ENCODE measurements around the gene PHLDB1. TPM values are rescaled to one million over a fixed set of nuclear protein-coding genes. Genes with fewer than 3 reads are reported as not detected.

PHLDB1 gene
- polyA plus RNA-seq, 3 donors = 0.17 TPM; not detected in 2

DNA sequence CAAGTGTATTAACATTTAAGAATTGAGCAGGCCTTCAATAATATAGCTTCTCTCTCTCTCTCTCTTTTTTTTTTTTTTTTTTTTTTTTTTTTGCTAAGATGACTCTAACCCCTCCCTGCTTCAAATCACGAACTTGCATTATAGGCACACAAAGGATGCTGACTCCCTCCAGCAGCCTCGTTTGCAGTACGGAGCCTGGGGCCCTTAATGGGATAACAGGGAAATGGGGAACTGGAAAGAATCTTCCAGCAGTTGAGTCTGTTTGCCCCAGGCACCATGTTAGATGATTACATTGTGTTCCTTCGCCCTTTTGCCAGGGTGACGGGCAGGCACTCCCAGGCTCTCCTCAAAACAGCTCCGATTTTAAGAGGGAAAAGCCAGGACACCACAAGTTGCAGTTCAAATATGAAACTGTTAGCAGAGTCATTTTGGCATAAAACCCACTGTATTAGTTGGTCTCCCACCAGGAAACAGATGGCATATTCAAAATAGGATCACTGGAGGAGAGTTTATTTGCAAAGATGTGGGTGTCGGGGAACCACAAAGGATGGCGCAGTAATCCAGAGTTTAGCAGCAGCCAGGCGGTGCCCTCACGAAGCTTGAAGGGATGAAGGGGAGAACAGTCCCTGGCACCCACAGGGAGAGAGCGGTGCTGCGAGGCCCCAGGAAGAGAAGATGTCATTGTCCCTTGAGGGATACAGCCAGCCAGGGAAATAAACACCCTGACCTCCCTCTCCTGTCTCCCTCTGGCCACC lies 98.6 kb downstream of the PHLDB1 start:
- 17% methylated on average over 7 of the region's 12 CpGs for WGBS (ENCODE audit: insufficient coverage)
- Histone ChIP-seq H3K27me3 (ENCODE audit: control insufficient read depth in 2 of 2, insufficient read depth in 2 of 2, low read length in 2 of 2) (no peaks in the 10 kb centered on the region), H3K79me2 (ENCODE audit: insufficient read depth, low read length) (peaks cover 11% of the 10 kb centered on the region), H3K9me3 (replicated peaks in 1 of 2; ENCODE audit: control insufficient read depth in 1 of 2, insufficient read depth in 1 of 2, low read length in 2 of 2) (no peaks in the 10 kb centered on the region), H4K20me1 (ENCODE audit: insufficient read depth, low read length) (no peaks in the 10 kb centered on the region), H3K4me2 (replicated peaks; ENCODE audit: extremely low read depth, low read length, poor library complexity, severe bottlenecking) (peak overlapping the region; percentile 57), H3K27ac (ENCODE audit: low read depth in 1 of 2, low read length in 2 of 2) (peak overlapping the region in 1 of 2 donors; percentile 59), H2AFZ (ENCODE audit: insufficient read depth, low read depth, low read length, poor library complexity, severe bottlenecking) (peak overlapping the region; percentile 16), H3K4me3 (replicated peaks in 1 of 3; ENCODE audit: low read depth in 2 of 3, low read length in 3 of 3) (no peak overlapping the region), H3K36me3 (replicated peaks in 1 of 2; ENCODE audit: control insufficient read depth in 1 of 2, insufficient read depth in 2 of 2, low read length in 2 of 2) (peaks cover 13 to 22% of the 10 kb centered on the region in 2 donors), H3K9ac (ENCODE audit: insufficient read depth, low read length, poor library complexity, severe bottlenecking) (no peak overlapping the region), H3K4me1 (ENCODE audit: control insufficient read depth in 1 of 2, insufficient read depth in 2 of 2, low read length in 2 of 2) (peaks cover 51 to 55% of the 10 kb centered on the region in 2 donors)
- DNase-seq = no peak
- intact Hi-C loops (cut with micrococcal nuclease) = loop anchor here in 1 of 2 donors (10.0 kb wide), 1 partner anchor 89 kb away; the partner anchor contains the start of gene DDX6
- H3K27ac Mint-ChIP-seq = peak overlapping the region in 5 of 7 donors; percentile 33 to 85 (median 70)
- H3K4me1 Mint-ChIP-seq = peaks cover 45% of the 10 kb centered on the region
- H3K27me3 Mint-ChIP-seq (ENCODE audit: low read depth in 3 of 3) = peaks cover 18 to 29% (median 22%) of the 10 kb centered on the region in 3 donors
- H3K36me3 Mint-ChIP-seq = peaks cover 14 to 34% of the 10 kb centered on the region in 2 donors
- peaks cover 0 to 5% (median 0%) of the 10 kb centered on the region in 7 donors for H3K9me3 Mint-ChIP-seq
- TF ChIP-seq, protein P1, sequence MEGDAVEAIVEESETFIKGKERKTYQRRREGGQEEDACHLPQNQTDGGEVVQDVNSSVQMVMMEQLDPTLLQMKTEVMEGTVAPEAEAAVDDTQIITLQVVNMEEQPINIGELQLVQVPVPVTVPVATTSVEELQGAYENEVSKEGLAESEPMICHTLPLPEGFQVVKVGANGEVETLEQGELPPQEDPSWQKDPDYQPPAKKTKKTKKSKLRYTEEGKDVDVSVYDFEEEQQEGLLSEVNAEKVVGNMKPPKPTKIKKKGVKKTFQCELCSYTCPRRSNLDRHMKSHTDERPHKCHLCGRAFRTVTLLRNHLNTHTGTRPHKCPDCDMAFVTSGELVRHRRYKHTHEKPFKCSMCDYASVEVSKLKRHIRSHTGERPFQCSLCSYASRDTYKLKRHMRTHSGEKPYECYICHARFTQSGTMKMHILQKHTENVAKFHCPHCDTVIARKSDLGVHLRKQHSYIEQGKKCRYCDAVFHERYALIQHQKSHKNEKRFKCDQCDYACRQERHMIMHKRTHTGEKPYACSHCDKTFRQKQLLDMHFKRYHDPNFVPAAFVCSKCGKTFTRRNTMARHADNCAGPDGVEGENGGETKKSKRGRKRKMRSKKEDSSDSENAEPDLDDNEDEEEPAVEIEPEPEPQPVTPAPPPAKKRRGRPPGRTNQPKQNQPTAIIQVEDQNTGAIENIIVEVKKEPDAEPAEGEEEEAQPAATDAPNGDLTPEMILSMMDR (IDR thresholded peaks at IDR 0.05) = no peak
- H3K4me3 Mint-ChIP-seq = peak overlapping the region in 1 of 2 donors; percentile 61

DNA sequence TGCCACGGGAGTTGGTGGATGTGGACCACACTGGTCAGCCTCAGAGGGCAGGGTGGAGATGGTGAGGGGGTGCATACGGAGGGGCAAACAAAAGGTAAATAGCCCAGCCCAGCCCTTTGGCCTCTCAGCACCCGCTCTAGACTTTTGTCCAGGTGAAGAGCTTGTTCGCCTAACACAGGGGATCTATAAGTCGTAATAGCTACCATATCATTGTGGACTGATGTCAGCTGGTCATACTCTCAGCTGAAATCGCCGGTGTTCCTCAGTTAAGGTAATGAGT lies 99.1 kb downstream of the PHLDB1 start:
- H3K4me3 ChIP-seq (replicated peaks in 1 of 3; ENCODE audit: low read depth in 2 of 3, low read length in 3 of 3) = no peak overlapping the region
- 100% methylated on average over 6 of the region's 7 CpGs for WGBS (ENCODE audit: insufficient coverage)
- Mint-ChIP-seq H3K27me3 (ENCODE audit: low read depth in 3 of 3) (peaks cover 18 to 30% (median 22%) of the 10 kb centered on the region in 3 donors), H3K27ac (no peak overlapping the region), H3K4me3 (peak overlapping the region in 1 of 2 donors; percentile 61), H3K4me1 (peaks cover 42% of the 10 kb centered on the region), H3K9me3 (peaks cover 0 to 5% (median 0%) of the 10 kb centered on the region in 7 donors), H3K36me3 (peaks cover 14 to 35% of the 10 kb centered on the region in 2 donors)
- no peak overlapping the region for H3K4me2 ChIP-seq (replicated peaks; ENCODE audit: extremely low read depth, low read length, poor library complexity, severe bottlenecking)
- peaks cover 10% of the 10 kb centered on the region for H3K79me2 ChIP-seq (ENCODE audit: insufficient read depth, low read length)
- intact Hi-C loops (cut with micrococcal nuclease) = loop anchor here in 1 of 2 donors (10.0 kb wide), 1 partner anchor 88 kb away; the partner anchor contains the start of gene DDX6
- peaks cover 13 to 22% of the 10 kb centered on the region in 2 donors for H3K36me3 ChIP-seq (replicated peaks in 1 of 2; ENCODE audit: control insufficient read depth in 1 of 2, insufficient read depth in 2 of 2, low read length in 2 of 2)
- H3K27me3 ChIP-seq (ENCODE audit: control insufficient read depth in 2 of 2, insufficient read depth in 2 of 2, low read length in 2 of 2) = no peaks in the 10 kb centered on the region
- no peaks in the 10 kb centered on the region for H3K9me3 ChIP-seq (replicated peaks in 1 of 2; ENCODE audit: control insufficient read depth in 1 of 2, insufficient read depth in 1 of 2, low read length in 2 of 2)
- TF ChIP-seq, protein P1 (IDR thresholded peaks at IDR 0.05) = no peak
- no peak overlapping the region for H3K27ac ChIP-seq (ENCODE audit: low read depth in 1 of 2, low read length in 2 of 2)
- H2AFZ ChIP-seq (ENCODE audit: insufficient read depth, low read depth, low read length, poor library complexity, severe bottlenecking) = no peak overlapping the region
- H3K9ac ChIP-seq (ENCODE audit: insufficient read depth, low read length, poor library complexity, severe bottlenecking) = no peak overlapping the region
- H3K4me1 ChIP-seq (ENCODE audit: control insufficient read depth in 1 of 2, insufficient read depth in 2 of 2, low read length in 2 of 2) = peaks cover 50% of the 10 kb centered on the region in 2 donors
- H4K20me1 ChIP-seq (ENCODE audit: insufficient read depth, low read length) = no peaks in the 10 kb centered on the region
- DNase-seq = no peak

Small RNA genes lying within 50 kb of the gene (small RNA-seq; reads per million reads assigned to genes)
- gene RNU6-1157P (ENCODE audit: insufficient read length, low read depth) (not detected), gene RNU6-376P (ENCODE audit: insufficient read length, low read depth) (not detected)

Other genes starting within 250 kb of the PHLDB1 start
- gene UBE4A, start 248.0 kb upstream of the PHLDB1 start, polyA plus RNA-seq = 10 to 100 TPM; 21.6 to 33.9 (median 22.7) TPM
- 100 to 1,000 TPM; 257 to 688 (median 648) TPM for gene ATP5MG, start 206.0 kb upstream of the PHLDB1 start, polyA plus RNA-seq
- gene KMT2A, start 171.1 kb upstream of the PHLDB1 start, polyA plus RNA-seq = 10 to 100 TPM in 1 of 3 donors, 1 to 10 TPM in 2; 3.3 to 21.7 (median 3.5) TPM
- gene TTC36, start 80.1 kb upstream of the PHLDB1 start, polyA plus RNA-seq = not detected
- under 1 TPM in 1 of 3 donors, not detected in 2; 0.57 TPM for gene TMEM25, start 76.4 kb upstream of the PHLDB1 start, polyA plus RNA-seq
- gene IFT46, start 41.7 kb upstream of the PHLDB1 start, polyA plus RNA-seq = 1 to 10 TPM; 2.8 to 5.8 (median 4.8) TPM
- gene ARCN1, start 35.2 kb upstream of the PHLDB1 start, polyA plus RNA-seq = 100 to 1,000 TPM in 1 of 3 donors, 10 to 100 TPM in 2; 36.1 to 101 (median 79.7) TPM
- gene TREH, start 72.0 kb downstream of the PHLDB1 start, polyA plus RNA-seq = not detected
- gene DDX6, start 183.5 kb downstream of the PHLDB1 start, polyA plus RNA-seq = 10 to 100 TPM; 17.8 to 31.9 (median 28.0) TPM

Data from CD14-positive monocyte (primary cell).